Measurements from ENCODE around the gene ZCCHC7. TPM values are rescaled to one million over a fixed set of nuclear protein-coding genes. Genes with fewer than 3 reads are reported as not detected.
A peak's percentile ranks its signal among the peaks of the same experiment; 100 is the strongest.

ZCCHC7 gene
- total and polyA plus RNA-seq, 9 of the 15 experiments (the other 6 are each of a cell fraction or from before 2014, with no cell fraction given): 34.1 to 68.9 (median 48.8) TPM

- no peak for TF ChIP-seq THAP12 (CRISPR knock-in tag; IDR thresholded peaks at IDR 0.05)
- no peak for TF ChIP-seq HINFP (tag; conservative IDR thresholded peaks at IDR 0.05; ENCODE audit: low read depth)
- no peak for TF ChIP-seq FOXK1 (CRISPR knock-in tag; IDR thresholded peaks at IDR 0.05; ENCODE audit: borderline replicate concordance)
- TF ChIP-seq POLR2H (tag; IDR thresholded peaks at IDR 0.05; ENCODE audit: low read depth): no peak
- TF ChIP-seq NR2F6 (CRISPR knock-in tag; IDR thresholded peaks at IDR 0.05): no peak
- TF ChIP-seq NCOA1 (IDR thresholded peaks at IDR 0.05; ENCODE audit: low read depth): no peak
Measured at GRCh38 chr9:37215381-37215780, 95.0 kb downstream of the ZCCHC7 start (continued).

- Histone ChIP-seq H3K9ac (ENCODE audit: insufficient read depth in 1 of 2, low read depth in 2 of 2, low read length in 2 of 2) (no peak overlapping the region), H3K4me3 (no peak overlapping the region), H3K27ac (ENCODE audit: extremely low read depth, low read depth, low read length) (no peak overlapping the region), H3K9me1 (ENCODE audit: control insufficient read depth, insufficient read depth, low read length) (no peaks in the 10 kb centered on the region), H3K4me2 (ENCODE audit: insufficient read depth, low read length) (no peak overlapping the region), H3K79me2 (ENCODE audit: control insufficient read depth, insufficient read depth, low read length) (peaks cover 83% of the 10 kb centered on the region), H3K27me3 (ENCODE audit: control insufficient read depth in 2 of 2, insufficient read depth in 2 of 2, low read length in 2 of 2) (no peaks in the 10 kb centered on the region), H4K20me1 (replicated peaks; ENCODE audit: control insufficient read depth, insufficient read depth, low read length) (no peaks in the 10 kb centered on the region), H3K9me3 (replicated peaks; ENCODE audit: control insufficient read depth, insufficient read depth, low read depth, low read length) (no peaks in the 10 kb centered on the region), H2AFZ (ENCODE audit: low read depth, low read length) (no peak overlapping the region), H3K4me1 (replicated peaks in 1 of 2; ENCODE audit: control insufficient read depth in 2 of 2, insufficient read depth in 2 of 2, low read length in 2 of 2) (no peaks in the 10 kb centered on the region), H3K36me3 (ENCODE audit: control insufficient read depth, insufficient read depth, low read length) (peaks cover 34% of the 10 kb centered on the region; the same call in 2 of the 3 replicates)
- ChIA-PET POLR2A (interaction anchor here (0.9 kb wide), 1 partner anchor 34 kb away, joined by 3 read pairs; no protein-coding TSS in a partner anchor), CTCF (ENCODE audit: low intra/inter-chr PET ratio) (no interaction called here)
- no peak for ATAC-seq
- FAIRE-seq: no peak
- 71% methylated on average over 1 of the region's 1 CpG for WGBS (ENCODE audit: insufficient coverage, low coverage, missing lambda C conversion rate)
- BruUV-seq (replicated peaks): no TSS peak
- in situ Hi-C loops (cut with MboI): no loop called here
- no peak for DNase-seq (ENCODE audit: extremely low read depth in 1 of 4, low spot score in 3 of 4)
- intact Hi-C loops (cut with micrococcal nuclease): no loop called here
- no peak for TF ChIP-seq ZNF217 (CRISPR knock-in tag; IDR thresholded peaks at IDR 0.05)
- no peak for TF ChIP-seq STAT6 (CRISPR knock-in tag; IDR thresholded peaks at IDR 0.05)
- TF ChIP-seq FOXA1 (IDR thresholded peaks at IDR 0.05; ENCODE audit: borderline replicate concordance): 0 out of 2 replicates have a peak, but pooled peaks have one; percentile 35
- TF ChIP-seq BRD4 (IDR thresholded peaks at IDR 0.05): no peak
Measured at GRCh38 chr9:37215830-37216229, 95.5 kb downstream of the ZCCHC7 start.
